ENCODE data around the gene FIGLA.
"Not testable (repeated sequence)": the region's sequence is repeated elsewhere in the genome, so short reads cannot be mapped to it uniquely, and the experiment has no call there.

FIGLA gene

GRCh38 chr2:70806620-70807019 is 16.2 kb upstream of the FIGLA start:
- Histone ChIP-seq H3K4me3 (ENCODE audit: low read length) (no peak overlapping the region), H3K4me2 (ENCODE audit: low read length) (no peak overlapping the region), H4K8ac (ENCODE audit: low read depth, low read length) (no peak overlapping the region), H3K56ac (ENCODE audit: low read length) (no peak overlapping the region), H2BK5ac (ENCODE audit: low read length) (no peak overlapping the region), H3K27me3 (ENCODE audit: insufficient read depth, low read length, poor library complexity) (no peaks in the 10 kb centered on the region), H3K9ac (ENCODE audit: low read length) (no peak overlapping the region), H4K5ac (ENCODE audit: low read length) (no peak overlapping the region), H3K79me1 (ENCODE audit: low read length) (no peaks in the 10 kb centered on the region), H3K18ac (ENCODE audit: low read length) (no peak overlapping the region), H3K27ac (ENCODE audit: low read depth, low read length) (no peak overlapping the region), H2AK5ac (ENCODE audit: low read length) (no peak overlapping the region), H3K23ac (ENCODE audit: low read length) (no peak overlapping the region), H2BK15ac (replicated peaks; ENCODE audit: low read depth) (no peak overlapping the region), H3K36me3 (ENCODE audit: control insufficient read depth, insufficient read depth, low read length) (no peaks in the 10 kb centered on the region), H3K79me2 (ENCODE audit: control insufficient read depth, insufficient read depth, low read length) (no peaks in the 10 kb centered on the region), H3K4me1 (ENCODE audit: control insufficient read depth, low read depth, low read length) (peaks cover 1% of the 10 kb centered on the region), H3K4ac (ENCODE audit: low read depth, low read length) (no peak overlapping the region), H2BK120ac (ENCODE audit: low read depth, low read length) (no peak overlapping the region)
- no CpG with 5 or more reads among the region's 6 CpGs for WGBS (ENCODE audit: extremely low coverage, insufficient coverage, low lambda C conversion rate)
- no peak for DNase-seq

- H3K23ac ChIP-seq (ENCODE audit: low read length), result no peak overlapping the region
- H3K4me1 ChIP-seq (ENCODE audit: control insufficient read depth, low read depth, low read length), result peaks cover 1% of the 10 kb centered on the region
- H2BK5ac ChIP-seq (ENCODE audit: low read length), result no peak overlapping the region
- H3K36me3 ChIP-seq (ENCODE audit: control insufficient read depth, insufficient read depth, low read length), result no peaks in the 10 kb centered on the region
- no peak overlapping the region for H2BK120ac ChIP-seq (ENCODE audit: low read depth, low read length)
- no peak overlapping the region for H3K18ac ChIP-seq (ENCODE audit: low read length)
- no peak overlapping the region for H3K56ac ChIP-seq (ENCODE audit: low read length)
- H3K4me2 ChIP-seq (ENCODE audit: low read length), result no peak overlapping the region
- no peaks in the 10 kb centered on the region for H3K27me3 ChIP-seq (ENCODE audit: insufficient read depth, low read length, poor library complexity)
- H3K27ac ChIP-seq (ENCODE audit: low read depth, low read length), result no peak overlapping the region
- WGBS (ENCODE audit: extremely low coverage, insufficient coverage, low lambda C conversion rate), result 90% methylated on average over 2 of the region's 5 CpGs
- no peaks in the 10 kb centered on the region for H3K79me1 ChIP-seq (ENCODE audit: low read length)
- no peak overlapping the region for H3K9ac ChIP-seq (ENCODE audit: low read length)
- no peak overlapping the region for H3K4ac ChIP-seq (ENCODE audit: low read depth, low read length)
- no peak overlapping the region for H3K4me3 ChIP-seq (ENCODE audit: low read length)
- DNase-seq, result no peak
- H3K79me2 ChIP-seq (ENCODE audit: control insufficient read depth, insufficient read depth, low read length), result no peaks in the 10 kb centered on the region
- H2BK15ac ChIP-seq (replicated peaks; ENCODE audit: low read depth), result no peak overlapping the region
- no peak overlapping the region for H2AK5ac ChIP-seq (ENCODE audit: low read length)
- no peak overlapping the region for H4K8ac ChIP-seq (ENCODE audit: low read depth, low read length)
- H4K5ac ChIP-seq (ENCODE audit: low read length), result no peak overlapping the region
Observed at GRCh38 chr2:70806013-70806412, 15.6 kb upstream of the FIGLA start.

- H3K27me3 ChIP-seq (ENCODE audit: insufficient read depth, low read length, poor library complexity), result no peaks in the 10 kb centered on the region
- no peaks in the 10 kb centered on the region for H3K79me2 ChIP-seq (ENCODE audit: control insufficient read depth, insufficient read depth, low read length)
- no peak overlapping the region for H4K8ac ChIP-seq (ENCODE audit: low read depth, low read length)
- no peak overlapping the region for H2BK120ac ChIP-seq (ENCODE audit: low read depth, low read length)
- no peak overlapping the region for H2AK5ac ChIP-seq (ENCODE audit: low read length)
- no peak overlapping the region for H2BK15ac ChIP-seq (replicated peaks; ENCODE audit: low read depth)
- H3K4me3 ChIP-seq (ENCODE audit: low read length), result no peak overlapping the region
- H2BK5ac ChIP-seq (ENCODE audit: low read length), result no peak overlapping the region
- H3K36me3 ChIP-seq (ENCODE audit: control insufficient read depth, insufficient read depth, low read length), result no peaks in the 10 kb centered on the region
- H3K79me1 ChIP-seq (ENCODE audit: low read length), result no peaks in the 10 kb centered on the region
- peaks cover 10% of the 10 kb centered on the region for H3K4me1 ChIP-seq (ENCODE audit: control insufficient read depth, low read depth, low read length)
- WGBS (ENCODE audit: extremely low coverage, insufficient coverage, low lambda C conversion rate), result no CpG with 5 or more reads among the region's 10 CpGs
- no peak overlapping the region for H3K9ac ChIP-seq (ENCODE audit: low read length)
- H4K5ac ChIP-seq (ENCODE audit: low read length), result no peak overlapping the region
- no peak overlapping the region for H3K4me2 ChIP-seq (ENCODE audit: low read length)
- no peak overlapping the region for H3K23ac ChIP-seq (ENCODE audit: low read length)
- no peak overlapping the region for H3K27ac ChIP-seq (ENCODE audit: low read depth, low read length)
- H3K18ac ChIP-seq (ENCODE audit: low read length), result no peak overlapping the region
- H3K4ac ChIP-seq (ENCODE audit: low read depth, low read length), result no peak overlapping the region
- no peak overlapping the region for H3K56ac ChIP-seq (ENCODE audit: low read length)
- DNase-seq, result no peak
Observed at GRCh38 chr2:70801607-70802263, 11.3 kb upstream of the FIGLA start.

- H4K5ac ChIP-seq (ENCODE audit: low read length), result no peak overlapping the region
- H3K4me1 ChIP-seq (ENCODE audit: control insufficient read depth, low read depth, low read length), result peaks cover 18% of the 10 kb centered on the region
- H3K79me2 ChIP-seq (ENCODE audit: control insufficient read depth, insufficient read depth, low read length), result no peaks in the 10 kb centered on the region
- no peak overlapping the region for H2AK5ac ChIP-seq (ENCODE audit: low read length)
- H3K36me3 ChIP-seq (ENCODE audit: control insufficient read depth, insufficient read depth, low read length), result no peaks in the 10 kb centered on the region
- no peak overlapping the region for H2BK120ac ChIP-seq (ENCODE audit: low read depth, low read length)
- no CpG with 5 or more reads among the region's 2 CpGs for WGBS (ENCODE audit: extremely low coverage, insufficient coverage, low lambda C conversion rate)
- H3K23ac ChIP-seq (ENCODE audit: low read length), result no peak overlapping the region
- H3K9ac ChIP-seq (ENCODE audit: low read length), result no peak overlapping the region
- no peak overlapping the region for H3K4me3 ChIP-seq (ENCODE audit: low read length)
- H2BK5ac ChIP-seq (ENCODE audit: low read length), result no peak overlapping the region
- no peak overlapping the region for H3K27ac ChIP-seq (ENCODE audit: low read depth, low read length)
- H3K56ac ChIP-seq (ENCODE audit: low read length), result no peak overlapping the region
- no peak overlapping the region for H4K8ac ChIP-seq (ENCODE audit: low read depth, low read length)
- no peaks in the 10 kb centered on the region for H3K79me1 ChIP-seq (ENCODE audit: low read length)
- no peak overlapping the region for H3K4me2 ChIP-seq (ENCODE audit: low read length)
- DNase-seq, result no peak
- H3K4ac ChIP-seq (ENCODE audit: low read depth, low read length), result no peak overlapping the region
- H2BK15ac ChIP-seq (replicated peaks; ENCODE audit: low read depth), result no peak overlapping the region
- H3K27me3 ChIP-seq (ENCODE audit: insufficient read depth, low read length, poor library complexity), result no peaks in the 10 kb centered on the region
- no peak overlapping the region for H3K18ac ChIP-seq (ENCODE audit: low read length)
Observed at GRCh38 chr2:70799706-70800105, 9.3 kb upstream of the FIGLA start.

GRCh38 chr2:70797996-70798395 is 7.6 kb upstream of the FIGLA start:
- H2BK120ac ChIP-seq (ENCODE audit: low read depth, low read length); H2BK5ac ChIP-seq (ENCODE audit: low read length); H3K4ac ChIP-seq (ENCODE audit: low read depth, low read length); H3K9ac ChIP-seq (ENCODE audit: low read length); H3K79me1 ChIP-seq (ENCODE audit: low read length); H3K23ac ChIP-seq (ENCODE audit: low read length); H3K56ac ChIP-seq (ENCODE audit: low read length); H2BK15ac ChIP-seq (replicated peaks; ENCODE audit: low read depth); H4K5ac ChIP-seq (ENCODE audit: low read length); H3K4me2 ChIP-seq (ENCODE audit: low read length); H2AK5ac ChIP-seq (ENCODE audit: low read length); H3K36me3 ChIP-seq (ENCODE audit: control insufficient read depth, insufficient read depth, low read length); H3K18ac ChIP-seq (ENCODE audit: low read length); H3K27ac ChIP-seq (ENCODE audit: low read depth, low read length); H3K27me3 ChIP-seq (ENCODE audit: insufficient read depth, low read length, poor library complexity); H3K4me3 ChIP-seq (ENCODE audit: low read length); H4K8ac ChIP-seq (ENCODE audit: low read depth, low read length); DNase-seq; H3K79me2 ChIP-seq (ENCODE audit: control insufficient read depth, insufficient read depth, low read length): not testable (repeated sequence)
- peaks cover 18% of the 10 kb centered on the region for H3K4me1 ChIP-seq (ENCODE audit: control insufficient read depth, low read depth, low read length)
- no CpG with 5 or more reads among the region's 3 CpGs for WGBS (ENCODE audit: extremely low coverage, insufficient coverage, low lambda C conversion rate)

- H3K4me2 ChIP-seq (ENCODE audit: low read length), result no peak overlapping the region
- H3K4me1 ChIP-seq (ENCODE audit: control insufficient read depth, low read depth, low read length), result peaks cover 18% of the 10 kb centered on the region
- no peak overlapping the region for H4K8ac ChIP-seq (ENCODE audit: low read depth, low read length)
- no peak overlapping the region for H4K5ac ChIP-seq (ENCODE audit: low read length)
- no peak overlapping the region for H3K23ac ChIP-seq (ENCODE audit: low read length)
- H3K27ac ChIP-seq (ENCODE audit: low read depth, low read length), result no peak overlapping the region
- H2AK5ac ChIP-seq (ENCODE audit: low read length), result no peak overlapping the region
- no peaks in the 10 kb centered on the region for H3K36me3 ChIP-seq (ENCODE audit: control insufficient read depth, insufficient read depth, low read length)
- H3K4ac ChIP-seq (ENCODE audit: low read depth, low read length), result no peak overlapping the region
- no peak overlapping the region for H2BK15ac ChIP-seq (replicated peaks; ENCODE audit: low read depth)
- H3K56ac ChIP-seq (ENCODE audit: low read length), result no peak overlapping the region
- no peak overlapping the region for H3K18ac ChIP-seq (ENCODE audit: low read length)
- no peak for DNase-seq
- H3K79me2 ChIP-seq (ENCODE audit: control insufficient read depth, insufficient read depth, low read length), result no peaks in the 10 kb centered on the region
- no peak overlapping the region for H3K4me3 ChIP-seq (ENCODE audit: low read length)
- H3K79me1 ChIP-seq (ENCODE audit: low read length), result no peaks in the 10 kb centered on the region
- H2BK120ac ChIP-seq (ENCODE audit: low read depth, low read length), result no peak overlapping the region
- H3K27me3 ChIP-seq (ENCODE audit: insufficient read depth, low read length, poor library complexity), result peaks cover 2% of the 10 kb centered on the region
- no CpG with 5 or more reads among the region's 2 CpGs for WGBS (ENCODE audit: extremely low coverage, insufficient coverage, low lambda C conversion rate)
- no peak overlapping the region for H3K9ac ChIP-seq (ENCODE audit: low read length)
- no peak overlapping the region for H2BK5ac ChIP-seq (ENCODE audit: low read length)
Observed at GRCh38 chr2:70797506-70797905, 7.1 kb upstream of the FIGLA start.
